ENCODE data around the gene FYN. TPM values are rescaled to one million over a fixed set of nuclear protein-coding genes. Genes with fewer than 3 reads are reported as not detected.
"Not testable (repeated sequence)": the region's sequence is repeated elsewhere in the genome, so short reads cannot be mapped to it uniquely, and the experiment has no call there.

Gene FYN
- total RNA-seq, 1 donor = 207 TPM

DNA sequence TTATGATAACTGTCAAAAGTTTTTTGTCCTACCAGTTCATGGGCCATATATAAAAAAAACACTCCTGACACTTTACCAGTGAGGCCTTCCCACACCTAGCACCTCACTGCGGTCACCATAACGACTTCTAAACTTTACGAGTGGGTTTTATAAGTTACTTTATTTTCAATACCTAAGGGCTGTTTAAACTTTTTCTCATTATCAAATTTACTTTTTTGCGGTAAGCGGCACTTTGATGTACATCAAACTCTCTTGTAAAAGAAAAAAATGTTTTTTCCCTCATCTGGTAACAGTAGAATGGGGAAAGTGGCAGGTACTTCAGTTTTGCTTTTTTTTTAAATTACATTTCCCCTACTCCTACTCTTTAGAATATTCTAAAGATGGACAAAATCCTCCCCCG lies 36.2 kb downstream of the FYN start:
- peaks cover 72% of the 10 kb centered on the region for H3K4me1 ChIP-seq (ENCODE audit: insufficient read depth, low read length)

DNA sequence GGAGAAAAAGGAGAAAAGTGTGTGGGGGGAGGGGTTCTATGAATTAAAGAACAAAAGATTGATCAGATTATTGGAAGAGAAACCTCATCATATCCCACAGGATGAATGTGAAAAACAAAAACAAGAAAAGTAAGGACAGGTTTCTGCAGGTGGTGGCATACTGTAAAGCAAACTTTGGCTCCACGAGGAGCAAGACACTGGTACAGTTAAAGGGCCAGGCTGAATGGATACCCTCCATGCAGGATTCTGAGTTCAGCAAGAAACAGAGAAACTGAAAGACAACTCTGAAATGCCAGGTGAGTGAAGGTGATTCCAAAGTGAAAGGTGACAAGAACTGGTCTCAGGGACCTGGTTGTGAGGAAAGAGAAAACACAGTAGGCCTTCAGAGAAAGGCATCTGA lies 37.4 kb downstream of the FYN start:
- Histone ChIP-seq H3K27me3 (ENCODE audit: insufficient read depth, low read length) (no peaks in the 10 kb centered on the region), H3K9me3 (ENCODE audit: low read depth, low read length) (no peaks in the 10 kb centered on the region), H3K4me1 (ENCODE audit: insufficient read depth, low read length) (peaks cover 60% of the 10 kb centered on the region), H3K4me3 (ENCODE audit: low read length) (no peak overlapping the region)

More for the DNA sequence above, 36.2 kb downstream of the FYN start:
- Histone ChIP-seq H3K4me3 (ENCODE audit: low read length) (no peak overlapping the region), H3K9me3 (ENCODE audit: low read depth, low read length) (no peaks in the 10 kb centered on the region), H3K27me3 (ENCODE audit: insufficient read depth, low read length) (no peaks in the 10 kb centered on the region)

DNA sequence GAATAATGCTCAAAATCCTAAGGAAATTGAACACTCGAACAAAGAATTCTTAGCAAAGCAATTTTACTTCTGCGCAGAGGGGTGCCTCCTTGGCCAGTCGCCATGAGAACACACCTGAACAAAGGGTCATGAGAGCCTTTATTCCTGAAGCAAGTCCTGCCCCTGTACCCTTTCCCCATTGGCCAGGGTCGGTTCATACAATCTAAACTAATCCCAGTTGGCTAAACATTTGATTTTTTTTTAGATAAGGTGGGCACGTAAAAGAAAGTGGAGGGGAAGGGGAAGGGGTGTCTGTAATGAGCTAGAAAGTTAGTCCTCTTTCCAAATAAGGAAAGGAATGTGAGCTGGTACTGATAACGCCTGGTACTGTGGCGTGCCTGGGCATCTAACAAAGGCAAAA lies 37.9 kb downstream of the FYN start:
- H3K4me1 ChIP-seq (ENCODE audit: insufficient read depth, low read length) = peaks cover 56% of the 10 kb centered on the region
- not testable (repeated sequence) for H3K27me3 ChIP-seq (ENCODE audit: insufficient read depth, low read length); H3K9me3 ChIP-seq (ENCODE audit: low read depth, low read length); H3K4me3 ChIP-seq (ENCODE audit: low read length)

DNA sequence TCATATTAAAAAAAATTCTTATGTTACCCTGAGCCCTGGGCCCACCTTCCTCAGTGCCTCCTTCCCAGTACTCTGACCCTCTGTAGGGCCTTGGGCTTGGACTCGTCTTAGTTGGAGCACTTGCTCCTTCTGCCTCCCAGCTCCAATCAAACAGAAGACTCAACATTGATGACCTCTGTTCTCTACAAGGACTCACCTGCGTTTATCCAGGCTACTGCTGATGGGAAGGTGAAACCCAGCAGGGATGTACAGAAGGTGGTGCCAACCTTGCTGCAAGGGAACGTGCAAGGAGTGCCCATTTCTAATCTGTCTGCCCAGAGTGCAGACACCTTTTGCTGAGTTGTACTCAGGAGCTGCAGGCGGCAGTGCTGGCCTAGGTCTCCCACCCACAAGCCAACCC lies 38.9 kb downstream of the FYN start:
- Histone ChIP-seq H3K27me3 (ENCODE audit: insufficient read depth, low read length) (no peaks in the 10 kb centered on the region), H3K4me3 (ENCODE audit: low read length) (no peak overlapping the region), H3K4me1 (ENCODE audit: insufficient read depth, low read length) (peaks cover 45% of the 10 kb centered on the region), H3K9me3 (ENCODE audit: low read depth, low read length) (no peaks in the 10 kb centered on the region)

DNA sequence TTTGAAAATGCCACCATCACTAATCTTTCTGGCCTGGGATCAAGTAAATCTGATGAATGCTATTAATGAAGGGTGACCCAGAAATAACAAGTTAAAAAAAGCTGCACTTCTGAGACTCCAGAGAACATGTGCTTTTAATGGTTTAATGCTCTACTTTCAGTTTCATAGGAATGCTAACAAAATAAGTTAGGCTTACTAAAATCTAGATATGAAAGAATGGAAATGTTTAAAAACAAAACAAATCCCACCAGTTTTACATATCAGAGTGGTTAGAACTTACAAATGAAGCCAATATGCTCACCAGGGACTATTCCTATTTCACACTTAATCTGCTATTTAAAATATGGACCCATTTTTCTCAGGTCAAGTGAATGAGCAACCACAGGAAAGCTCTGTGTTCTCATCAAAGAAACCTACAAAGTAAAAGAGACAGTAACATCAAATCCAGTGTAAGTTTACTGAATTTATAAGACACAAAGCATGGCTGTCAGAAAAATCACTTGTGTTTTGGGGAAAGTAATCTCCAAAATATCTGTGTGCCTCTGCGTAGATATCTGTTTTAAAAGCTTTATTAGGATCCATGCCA lies 40.3 kb downstream of the FYN start:
- Histone ChIP-seq H3K4me3 (ENCODE audit: low read length) (no peak overlapping the region), H3K9me3 (ENCODE audit: low read depth, low read length) (no peaks in the 10 kb centered on the region), H3K27me3 (ENCODE audit: insufficient read depth, low read length) (no peaks in the 10 kb centered on the region), H3K4me1 (ENCODE audit: insufficient read depth, low read length) (peaks cover 34% of the 10 kb centered on the region)

DNA sequence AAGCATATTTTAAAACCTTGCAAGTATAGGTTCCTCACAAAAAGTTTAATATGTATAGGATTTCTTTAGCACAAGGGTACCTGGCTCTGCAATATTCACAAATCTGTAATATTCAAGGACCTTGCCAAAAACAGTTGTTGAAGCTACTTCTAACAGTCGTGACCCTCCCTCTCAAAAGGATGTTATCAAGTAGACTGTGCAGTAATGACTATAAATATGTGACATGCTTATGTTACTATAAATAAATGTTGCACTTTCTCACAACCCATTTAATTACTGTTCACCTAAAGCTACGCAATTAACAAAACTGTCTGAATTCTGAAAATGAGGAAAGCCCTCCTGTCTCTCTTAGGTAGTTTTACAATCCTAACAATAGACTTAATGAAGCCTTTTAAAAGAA lies 41.8 kb downstream of the FYN start:
- Histone ChIP-seq H3K4me3 (ENCODE audit: low read length) (no peak overlapping the region), H3K9me3 (ENCODE audit: low read depth, low read length) (no peaks in the 10 kb centered on the region), H3K4me1 (ENCODE audit: insufficient read depth, low read length) (peaks cover 34% of the 10 kb centered on the region), H3K27me3 (ENCODE audit: insufficient read depth, low read length) (no peaks in the 10 kb centered on the region)

DNA sequence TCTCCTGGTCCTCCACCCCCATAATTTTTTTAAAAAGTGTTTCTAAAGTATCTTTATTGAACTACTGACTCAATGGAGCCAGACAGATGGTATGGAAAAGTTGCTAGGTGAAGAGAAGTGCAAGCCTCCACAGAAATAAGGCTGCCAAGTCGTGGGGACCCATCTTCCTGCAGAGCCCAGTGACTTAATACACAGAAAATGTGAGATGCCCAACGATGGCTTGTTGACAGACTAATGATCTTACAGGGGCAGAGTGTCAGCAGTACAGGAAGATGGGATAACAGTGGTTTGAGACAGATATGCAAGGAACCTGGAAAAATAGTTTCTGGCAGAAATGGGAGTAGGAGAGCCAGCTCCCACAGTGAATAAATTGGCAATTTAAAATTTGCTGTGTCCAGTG lies 43.3 kb downstream of the FYN start:
- H3K27me3 ChIP-seq (ENCODE audit: insufficient read depth, low read length) = no peaks in the 10 kb centered on the region
- H3K9me3 ChIP-seq (ENCODE audit: low read depth, low read length) = no peaks in the 10 kb centered on the region
- H3K4me1 ChIP-seq (ENCODE audit: insufficient read depth, low read length) = peaks cover 32% of the 10 kb centered on the region
- H3K4me3 ChIP-seq (ENCODE audit: low read length) = no peak overlapping the region

DNA sequence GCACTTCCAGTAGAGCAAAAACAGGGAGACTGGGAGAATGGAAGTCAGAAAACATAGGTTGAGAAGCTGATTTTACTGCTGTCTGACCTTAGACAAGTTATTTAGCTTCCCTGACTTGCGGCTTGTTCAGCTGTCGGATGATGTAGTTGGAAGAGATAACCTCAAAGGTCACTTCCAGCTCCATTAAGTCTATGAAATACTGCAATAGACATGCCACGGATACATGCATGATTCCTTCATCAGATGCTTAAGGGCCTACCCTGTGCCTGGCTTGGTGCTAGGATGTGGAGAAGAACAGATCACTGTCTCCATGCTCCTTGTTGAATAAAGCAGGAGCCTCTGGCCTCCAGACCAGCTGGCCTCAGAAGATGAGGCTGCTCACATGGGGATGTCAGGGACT lies 43.7 kb downstream of the FYN start:
- Histone ChIP-seq H3K4me3 (ENCODE audit: low read length) (no peak overlapping the region), H3K4me1 (ENCODE audit: insufficient read depth, low read length) (peaks cover 34% of the 10 kb centered on the region), H3K27me3 (ENCODE audit: insufficient read depth, low read length) (no peaks in the 10 kb centered on the region), H3K9me3 (ENCODE audit: low read depth, low read length) (no peaks in the 10 kb centered on the region)

DNA sequence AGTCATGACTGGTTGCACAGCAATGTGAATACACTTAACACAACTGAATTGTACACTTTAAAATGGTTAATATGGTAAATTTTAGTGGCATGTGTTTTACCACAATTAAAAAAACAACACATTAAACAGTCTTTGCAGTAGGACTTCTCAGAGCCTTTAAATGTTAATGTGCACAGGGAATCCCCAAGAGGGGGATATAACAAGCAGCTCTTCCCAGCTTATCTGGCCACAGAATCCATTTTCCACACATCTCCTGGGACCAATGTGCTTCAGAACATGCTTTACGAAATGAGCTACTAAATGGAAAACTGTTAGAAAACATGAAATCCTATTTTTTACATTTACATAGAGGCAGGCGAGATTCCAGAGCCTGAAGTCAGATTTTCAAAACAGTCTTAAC lies 44.4 kb downstream of the FYN start:
- no peak overlapping the region for H3K4me3 ChIP-seq (ENCODE audit: low read length)
- H3K4me1 ChIP-seq (ENCODE audit: insufficient read depth, low read length) = peaks cover 35% of the 10 kb centered on the region
- no peaks in the 10 kb centered on the region for H3K27me3 ChIP-seq (ENCODE audit: insufficient read depth, low read length)
- no peaks in the 10 kb centered on the region for H3K9me3 ChIP-seq (ENCODE audit: low read depth, low read length)

DNA sequence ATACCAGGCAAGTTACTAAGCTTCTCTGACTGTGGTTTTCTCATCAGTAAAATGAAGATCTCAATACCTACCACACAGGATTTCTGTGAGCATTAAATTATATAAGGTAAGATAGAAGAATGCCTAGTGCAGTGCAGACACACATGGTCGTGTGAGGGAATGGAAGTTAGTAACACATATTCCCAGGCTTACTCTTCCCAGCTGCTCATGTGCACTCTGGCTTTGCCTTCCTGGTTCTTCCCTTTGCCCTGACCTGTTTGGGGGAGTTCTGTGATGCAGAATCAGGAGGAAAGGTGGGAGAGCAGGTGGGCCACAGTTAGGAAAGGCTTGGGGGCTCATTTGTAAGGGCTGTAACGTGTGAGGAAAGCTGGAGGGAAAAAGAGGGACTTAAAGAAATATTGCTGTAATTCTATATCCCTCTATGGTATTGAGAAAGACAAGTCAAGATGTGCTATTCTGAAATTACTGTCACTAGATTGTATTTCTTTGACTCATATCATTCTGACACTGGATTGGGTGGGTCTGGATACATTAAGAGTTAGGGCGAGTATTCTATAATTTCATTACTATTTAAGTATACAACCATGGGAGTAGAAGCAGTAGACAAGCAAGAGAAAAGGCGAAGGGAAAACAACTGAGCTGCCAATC lies 47.7 kb downstream of the FYN start:
- Histone ChIP-seq H3K9me3 (ENCODE audit: low read depth, low read length) (no peaks in the 10 kb centered on the region), H3K27me3 (ENCODE audit: insufficient read depth, low read length) (no peaks in the 10 kb centered on the region), H3K4me3 (ENCODE audit: low read length) (no peak overlapping the region), H3K4me1 (ENCODE audit: insufficient read depth, low read length) (peaks cover 40% of the 10 kb centered on the region)

DNA sequence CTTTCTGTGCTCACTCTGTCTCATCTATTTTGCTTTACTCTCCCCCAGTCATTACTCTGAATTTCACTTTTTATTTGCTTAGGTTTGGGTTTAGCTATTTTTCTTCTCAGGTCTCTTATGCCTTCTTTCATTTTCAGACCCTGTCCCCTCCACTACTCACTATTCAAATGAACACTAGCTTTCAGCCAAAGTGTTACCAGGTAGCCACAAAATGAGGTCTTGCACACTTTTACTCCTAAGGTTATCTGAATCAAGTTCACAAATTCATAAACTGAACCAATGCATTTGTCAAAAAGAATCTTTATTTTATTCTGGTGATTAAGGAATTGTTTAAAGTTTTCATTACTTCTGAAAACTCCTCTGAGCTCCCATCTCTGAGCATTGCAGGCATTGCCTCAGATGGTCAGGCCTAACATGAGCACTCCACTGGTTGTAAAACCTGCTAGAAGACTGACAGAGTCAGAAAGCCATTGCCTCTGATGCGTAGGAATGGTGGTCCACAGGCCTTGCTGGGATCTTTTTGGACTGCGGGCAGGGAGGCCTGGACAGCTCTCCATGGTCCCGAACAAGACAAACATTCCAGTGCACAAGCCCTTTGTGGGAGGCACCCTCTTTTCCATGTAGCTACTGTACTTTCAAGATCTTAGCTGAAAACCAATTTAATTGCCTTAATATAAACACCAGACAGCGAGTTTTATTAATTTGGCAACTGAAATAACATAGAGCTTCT lies 48.5 kb downstream of the FYN start:
- peaks cover 40% of the 10 kb centered on the region for H3K4me1 ChIP-seq (ENCODE audit: insufficient read depth, low read length)
- H3K27me3 ChIP-seq (ENCODE audit: insufficient read depth, low read length) = no peaks in the 10 kb centered on the region
- no peak overlapping the region for H3K4me3 ChIP-seq (ENCODE audit: low read length)
- H3K9me3 ChIP-seq (ENCODE audit: low read depth, low read length) = no peaks in the 10 kb centered on the region

DNA sequence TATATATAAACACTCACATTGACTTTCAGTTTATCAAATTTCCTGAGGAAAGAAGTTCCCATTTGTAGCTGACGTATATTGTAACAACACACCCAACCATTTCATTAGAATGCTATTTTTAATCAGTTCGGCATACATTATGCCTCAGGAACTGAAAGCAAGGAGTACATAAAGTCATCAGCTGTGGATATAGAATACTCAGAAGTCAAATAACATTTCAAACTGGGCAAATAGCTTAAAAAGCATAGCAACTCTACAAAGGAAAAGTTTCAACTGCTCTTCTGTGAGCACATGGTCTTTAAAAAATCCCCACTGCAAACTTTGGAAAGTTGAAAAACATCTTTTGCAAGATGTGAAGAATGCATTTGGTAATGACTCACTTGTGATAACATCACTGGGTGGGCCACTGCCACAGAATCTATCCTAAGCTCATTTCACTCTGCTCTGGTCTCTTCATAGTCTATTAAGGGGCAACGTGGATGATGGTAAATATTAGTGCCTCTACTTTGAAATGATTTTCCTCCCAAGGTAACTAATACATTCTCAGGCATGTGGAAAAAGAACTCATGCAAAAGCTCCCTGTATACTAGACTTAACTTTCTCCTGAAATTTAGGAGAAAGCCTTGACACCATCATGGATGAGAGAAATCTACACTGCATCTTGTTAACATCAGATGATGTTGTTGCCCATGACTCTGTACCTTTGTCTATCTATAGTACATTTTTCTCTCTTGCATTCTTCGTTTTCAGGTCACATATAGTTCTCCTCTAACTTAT lies 49.2 kb downstream of the FYN start:
- H3K4me1 ChIP-seq (ENCODE audit: insufficient read depth, low read length) = peaks cover 41% of the 10 kb centered on the region
- no peak overlapping the region for H3K4me3 ChIP-seq (ENCODE audit: low read length)
- no peaks in the 10 kb centered on the region for H3K9me3 ChIP-seq (ENCODE audit: low read depth, low read length)
- no peaks in the 10 kb centered on the region for H3K27me3 ChIP-seq (ENCODE audit: insufficient read depth, low read length)

DNA sequence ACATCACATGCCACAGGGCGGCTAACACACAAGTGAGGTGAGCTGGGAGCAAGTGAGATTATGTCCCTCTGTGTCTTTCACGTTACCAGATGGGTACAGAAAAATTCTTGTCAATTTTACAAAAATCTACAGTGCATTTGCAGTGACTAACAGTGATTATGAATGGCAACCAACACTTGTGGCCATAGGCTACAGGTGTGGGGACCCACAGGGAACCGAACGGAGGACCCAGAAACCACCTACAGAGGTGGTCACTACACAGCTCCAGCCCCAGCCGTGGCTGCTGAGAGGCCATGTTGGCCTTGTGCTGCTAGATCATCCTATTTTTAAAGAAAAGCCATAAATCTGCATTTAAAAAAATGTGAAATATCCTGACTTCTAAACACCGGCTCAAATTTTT lies 50.2 kb downstream of the FYN start:
- Histone ChIP-seq H3K27me3 (ENCODE audit: insufficient read depth, low read length) (no peaks in the 10 kb centered on the region), H3K4me3 (ENCODE audit: low read length) (no peak overlapping the region), H3K9me3 (ENCODE audit: low read depth, low read length) (no peaks in the 10 kb centered on the region), H3K4me1 (ENCODE audit: insufficient read depth, low read length) (peaks cover 51% of the 10 kb centered on the region)

DNA sequence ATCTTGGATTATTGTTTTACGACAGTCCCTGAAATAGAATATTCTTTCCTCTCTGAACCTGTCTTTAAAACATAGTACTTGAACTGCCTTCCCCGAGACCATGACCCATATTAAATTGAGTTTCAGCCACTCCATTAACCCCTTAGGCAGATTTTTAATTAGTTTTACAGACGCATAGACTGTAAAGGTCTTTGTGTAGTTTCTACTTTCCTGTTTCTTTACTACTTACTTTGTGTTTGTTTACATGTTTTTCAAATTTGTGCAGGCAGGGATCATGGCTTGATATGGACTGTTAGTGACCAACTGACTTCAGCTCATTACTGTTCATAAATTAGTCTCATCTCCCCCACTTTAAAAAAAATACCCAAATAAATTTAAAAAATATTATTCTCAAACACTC lies 53.8 kb downstream of the FYN start:
- Histone ChIP-seq H3K9me3 (ENCODE audit: low read depth, low read length) (no peaks in the 10 kb centered on the region), H3K4me3 (ENCODE audit: low read length) (no peak overlapping the region), H3K4me1 (ENCODE audit: insufficient read depth, low read length) (peaks cover 34% of the 10 kb centered on the region)

DNA sequence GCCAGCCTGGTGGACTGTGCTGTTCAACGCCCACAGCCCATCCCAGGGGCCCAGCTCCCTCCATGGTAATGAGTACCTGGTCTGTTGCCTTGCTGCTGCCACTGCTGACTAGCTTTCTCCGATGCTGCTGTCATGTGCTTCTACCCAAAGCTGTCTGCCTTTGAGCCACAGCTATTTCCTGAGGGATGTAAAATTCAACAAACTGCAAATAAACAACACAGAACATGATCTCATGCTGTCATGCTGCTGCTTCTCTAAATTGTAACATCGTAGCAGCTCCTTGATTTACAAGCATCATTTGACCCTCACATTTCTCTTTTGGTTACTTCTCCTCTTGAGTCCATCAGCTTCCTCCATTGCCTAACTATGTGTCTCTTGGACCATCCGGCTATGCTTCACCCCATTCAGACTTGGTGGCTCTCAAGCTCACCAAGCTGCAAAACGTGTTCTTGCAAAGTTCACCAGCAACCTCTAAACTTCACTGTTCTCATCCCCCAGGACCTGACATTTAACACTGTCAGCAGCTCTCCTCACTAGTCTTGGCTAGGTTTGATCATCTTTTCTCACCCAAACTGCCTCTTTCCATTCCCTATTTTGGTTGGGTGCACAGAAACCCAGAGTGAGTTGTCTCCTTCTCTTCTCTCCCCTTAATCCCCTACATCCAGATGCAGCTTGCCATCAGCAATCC lies 54.6 kb downstream of the FYN start:
- H3K4me1 ChIP-seq (ENCODE audit: insufficient read depth, low read length) = peaks cover 29% of the 10 kb centered on the region
- H3K9me3 ChIP-seq (ENCODE audit: low read depth, low read length) = no peaks in the 10 kb centered on the region
- H3K27me3 ChIP-seq (ENCODE audit: insufficient read depth, low read length) = no peaks in the 10 kb centered on the region
- H3K4me3 ChIP-seq (ENCODE audit: low read length) = no peak overlapping the region

More for the DNA sequence above, 53.8 kb downstream of the FYN start:
- no peaks in the 10 kb centered on the region for H3K27me3 ChIP-seq (ENCODE audit: insufficient read depth, low read length)

All from mononuclear cell (primary cell).